B cell (primary cell): Measurements from ENCODE around the gene RNU1-2. TPM values are rescaled to one million over a fixed set of nuclear protein-coding genes. Genes with fewer than 3 reads are reported as not detected.
"Not testable (repeated sequence)": the region's sequence is repeated elsewhere in the genome, so short reads cannot be mapped to it uniquely, and the experiment has no call there.

Experiments used
- ATAC-seq: fragments of 200-7000 bp; cut with Tn5 transposase; one replicate; pipeline ENCODE4 v1.10.0; 2021; ENCODE audit warnings: low read depth, mild to moderate bottlenecking, moderate number of reproducible peaks, moderate library complexity
- CTCF ChIA-PET: fragments of 350-600 bp; sonication (Branson Sonifier 250); formaldehyde crosslinking; loops from one replicate; lab custom pipeline; 2021; ENCODE audit warnings: antibody characterized with exemption, inconsistent platforms; lab: Charles Lee
- POLR2A ChIA-PET: fragments of 350-600 bp; sonication (Branson Sonifier 250); formaldehyde crosslinking; loops from one replicate; lab custom pipeline; 2021; ENCODE audit warnings: antibody characterized with exemption; lab: Charles Lee
- DNase-seq: peaks from one replicate; pipeline ENCODE4 v3.0.0; 2013
- H2AFZ ChIP-seq: 2 replicates; pipeline ENCODE4 v1.6.1; 2012; ENCODE audit warnings: mild to moderate bottlenecking, low read depth, low read length; ENCODE audit not compliant: insufficient read depth, poor library complexity, severe bottlenecking
- H3K27ac ChIP-seq, 2 donors: 1 replicate in 1 of 2; 2 replicates in 1 of 2; pipeline ENCODE4 v1.5.1; 2012 to 2013; ENCODE audit warnings: low read length in 2 of 2, mild to moderate bottlenecking in 2 of 2, moderate library complexity in 1 of 2
- H3K27me3 ChIP-seq, 4 experiments: fragments of 200-600 bp in 1 of 4; sonication (generic) in 1 of 4; replicated peaks in 1 of 4; 1 replicate in 2 of 4; 2 replicates in 2 of 4; pipeline versions ENCODE4 v1.6.1 to v1.7.0; 2013 to 2016; ENCODE audit warnings: low read length in 3 of 4, mild to moderate bottlenecking in 2 of 4, mixed read lengths in 1 of 4, moderate library complexity in 1 of 4; ENCODE audit not compliant: insufficient read depth in 4 of 4, control insufficient read depth in 3 of 4; ENCODE audit errors: control extremely low read depth in 1 of 4
- H3K36me3 ChIP-seq, 2 experiments: replicated peaks in 1 of 2; 1 replicate in 1 of 2; 2 replicates in 1 of 2; pipeline versions ENCODE4 v1.6.1 to v1.7.1; 2013; ENCODE audit warnings: low read length in 1 of 2; ENCODE audit not compliant: insufficient read depth in 2 of 2, control insufficient read depth in 1 of 2; ENCODE audit errors: control extremely low read depth in 1 of 2, extremely low read depth in 1 of 2
- H3K4me1 ChIP-seq, 2 donors: fragments of 200-600 bp in 1 of 2; sonication (generic) in 1 of 2; 1 replicate in 1 of 2; 2 replicates in 1 of 2; pipeline versions ENCODE4 v1.5.1 to v1.6.1; 2013 to 2017; ENCODE audit warnings: low read length in 2 of 2; ENCODE audit not compliant: control insufficient read depth in 2 of 2, insufficient read depth in 2 of 2
- H3K4me2 ChIP-seq: replicated peaks from 2 replicates; pipeline ENCODE3; 2012; ENCODE audit warnings: mild to moderate bottlenecking, low read depth, low read length; ENCODE audit not compliant: poor library complexity, severe bottlenecking
- H3K4me3 ChIP-seq, 5 experiments: fragments of 200-600 bp in 1 of 5; sonication (generic) in 1 of 5; 1 replicate in 3 of 5; 2 replicates in 2 of 5; pipeline versions ENCODE4 v1.5.1 to v1.7.0; 2011 to 2016; ENCODE audit warnings: low read length in 4 of 5, mild to moderate bottlenecking in 4 of 5, low read depth in 2 of 5, control low read depth in 1 of 5, moderate library complexity in 1 of 5; ENCODE audit not compliant: insufficient read depth in 1 of 5; ENCODE audit errors: control extremely low read depth in 1 of 5, extremely low read depth in 1 of 5
- H3K79me2 ChIP-seq: fragments of 200-600 bp; sonication (generic); one replicate; pipeline ENCODE4 v1.6.0; 2016; ENCODE audit warnings: low read length; ENCODE audit not compliant: control insufficient read depth, insufficient read depth
- H3K9ac ChIP-seq: fragments of 200-600 bp; sonication (generic); 2 replicates; pipeline ENCODE4 v1.6.1; 2017; ENCODE audit warnings: mild to moderate bottlenecking, low read length, moderate library complexity
- H3K9me3 ChIP-seq, 3 donors: one replicate each; pipeline versions ENCODE4 v1.6.1 to v1.7.1; 2013; ENCODE audit warnings: low read length in 2 of 3; ENCODE audit not compliant: control insufficient read depth in 2 of 3, insufficient read depth in 1 of 3; ENCODE audit errors: control extremely low read depth in 1 of 3
- H4K20me1 ChIP-seq: 2 replicates; pipeline ENCODE4 v1.6.0; 2012; ENCODE audit warnings: mild to moderate bottlenecking, low read length; ENCODE audit not compliant: insufficient read depth, control insufficient read depth, poor library complexity, severe bottlenecking
- H3K27ac Mint-ChIP-seq: one replicate; pipeline ENCODE4 v1.8.0; 2021; ENCODE audit warnings: mixed read lengths
- H3K27me3 Mint-ChIP-seq: one replicate; pipeline ENCODE4 v1.8.0; 2021; ENCODE audit warnings: mixed read lengths
- H3K4me1 Mint-ChIP-seq: one replicate; pipeline ENCODE4 v1.8.0; 2021; ENCODE audit warnings: mixed read lengths
- H3K4me3 Mint-ChIP-seq: one replicate; pipeline ENCODE4 v1.8.0; 2021; ENCODE audit warnings: mixed read lengths
- H3K9me3 Mint-ChIP-seq: one replicate; pipeline ENCODE4 v1.8.0; 2022; ENCODE audit warnings: mixed read lengths; ENCODE audit not compliant: insufficient read depth
- WGBS: methylation state at CpG from one replicate; pipeline ENCODE4 v1.1.5; 2013; ENCODE audit warnings: missing lambda C conversion rate; ENCODE audit not compliant: insufficient coverage; 5-methylcytosine and 5-hydroxymethylcytosine counted together
- intact Hi-C: fragments of 100-400 bp; cut with micrococcal nuclease; formaldehyde crosslinking; loops from one replicate; pipeline ENCODE4 v1.10.0; 2022
- polyA plus RNA-seq: library from polyadenylated mRNA; depleted of rRNA; stranded (reverse); fragments of >200 nt; gene quantifications from 2 replicates; pipeline ENCODE4 v1.2.3, GENCODE V29; 2012
- total RNA-seq, 2 donors: library from RNA; stranded (reverse); fragments of 120-200 nt in 1 of 2; gene quantifications; 1 replicate in 1 of 2; 2 replicates in 1 of 2; pipeline versions ENCODE4 v1.2.3 to v1.2.4, GENCODE V29; 2013 to 2022

The RNU1-2 gene
- total and polyA plus RNA-seq, 2 donors (not counting 1 experiment from before 2014, with no cell fraction given), result 4,377 TPM; not detected in 1

GRCh38 chr1:16872152-16873075 is 23.4 kb upstream of the RNU1-2 start:
- H3K27me3 ChIP-seq, result peaks cover 0 to 16% (median 9%) of the 10 kb centered on the region in 4 experiments
- Mint-ChIP-seq H3K4me3 (peak overlapping the region; percentile 88), H3K4me1 (peaks cover 12% of the 10 kb centered on the region), H3K27me3 (peaks cover 15% of the 10 kb centered on the region)
- intact Hi-C loops, H3K27ac ChIP-seq, H3K36me3 ChIP-seq, H3K79me2 ChIP-seq, H4K20me1 ChIP-seq, POLR2A ChIA-PET, H3K27ac Mint-ChIP-seq, H3K9me3 ChIP-seq, H3K9me3 Mint-ChIP-seq, CTCF ChIA-PET: not testable (repeated sequence)
- H3K4me1 ChIP-seq, result peaks cover 3 to 13% of the 10 kb centered on the region in 2 donors
- H2AFZ ChIP-seq, result peak overlapping the region; percentile 68
- DNase-seq, result peak; percentile 60
- H3K4me2 ChIP-seq, result peak overlapping the region; percentile 61
- H3K4me3 ChIP-seq, result peak overlapping the region in 4 of 5 experiments; percentile 24 to 56 (median 51)
- peak overlapping the region; percentile 56 for H3K9ac ChIP-seq
- WGBS, result 52% methylated on average over 37 of the region's 66 CpGs
- ATAC-seq, result peak; percentile 47

- peak overlapping the region in 4 of 5 experiments; percentile 24 to 56 (median 51) for H3K4me3 ChIP-seq
Measured at GRCh38 chr1:16873076-16873879, 22.5 kb upstream of the RNU1-2 start.

GRCh38 chr1:16874968-16875765 is 20.6 kb upstream of the RNU1-2 start:
- H3K4me3 Mint-ChIP-seq, intact Hi-C loops, H3K9me3 Mint-ChIP-seq, H3K79me2 ChIP-seq, H3K27ac Mint-ChIP-seq, H3K4me1 Mint-ChIP-seq, H3K27ac ChIP-seq, H4K20me1 ChIP-seq, H3K9me3 ChIP-seq, H3K4me3 ChIP-seq, H2AFZ ChIP-seq, DNase-seq, POLR2A ChIA-PET, ATAC-seq, CTCF ChIA-PET, H3K4me2 ChIP-seq, H3K36me3 ChIP-seq, H3K9ac ChIP-seq: not testable (repeated sequence)
- WGBS, result 90% methylated on average over 10 of the region's 35 CpGs
- Histone ChIP-seq H3K4me1 (peaks cover 0 to 13% of the 10 kb centered on the region in 2 donors), H3K27me3 (peaks cover 0 to 16% (median 12%) of the 10 kb centered on the region in 4 experiments)
- H3K27me3 Mint-ChIP-seq, result peaks cover 20% of the 10 kb centered on the region

More at GRCh38 chr1:16873076-16873879, 22.5 kb upstream of the RNU1-2 start:
- peaks cover 0 to 13% of the 10 kb centered on the region in 2 donors for H3K4me1 ChIP-seq
- H3K36me3 ChIP-seq, H3K27ac Mint-ChIP-seq, POLR2A ChIA-PET, intact Hi-C loops, H3K9me3 ChIP-seq, H3K27ac ChIP-seq, CTCF ChIA-PET, H4K20me1 ChIP-seq, H3K79me2 ChIP-seq, H3K9me3 Mint-ChIP-seq: not testable (repeated sequence)
- Mint-ChIP-seq H3K27me3 (peaks cover 15% of the 10 kb centered on the region), H3K4me3 (peak overlapping the region; percentile 88), H3K4me1 (peaks cover 12% of the 10 kb centered on the region)
- WGBS, result 57% methylated on average over 22 of the region's 52 CpGs
- peak overlapping the region; percentile 53 for H3K4me2 ChIP-seq
- H3K27me3 ChIP-seq, result peaks cover 0 to 16% (median 9%) of the 10 kb centered on the region in 4 experiments
- DNase-seq (peak; percentile 81), ATAC-seq (peak; percentile 41)
- peak overlapping the region; percentile 68 for H2AFZ ChIP-seq
- peak overlapping the region; percentile 56 for H3K9ac ChIP-seq
